ENCODE results near the gene PRDX5. TPM values are rescaled to one million over a fixed set of nuclear protein-coding genes. Genes with fewer than 3 reads are reported as not detected.

Gene PRDX5
- total RNA-seq, 2 experiments from 2014 or later, result 103 to 105 TPM

GRCh38 chr11:64331569-64332371 is 13.8 kb downstream of the PRDX5 start:
- H3K27me3 Mint-ChIP-seq, result no peaks in the 10 kb centered on the region
- H3K36me3 Mint-ChIP-seq (ENCODE audit: low read depth), result peaks cover 8% of the 10 kb centered on the region
- POLR2A ChIA-PET, result interaction anchor here (0.8 to 4.6 kb wide), 11 partner anchors 9 to 146 kb away, joined by 3 to 29 read pairs (median 5); partner anchors contain the start of genes CCDC88B, ESRRA, KCNK4 and PRDX5
- H3K27ac Mint-ChIP-seq, result peak overlapping the region; percentile 75
- peak overlapping the region; percentile 0 for H3K4me3 Mint-ChIP-seq
- CTCF ChIA-PET, result interaction anchor here (0.7 to 5.4 kb wide), 18 partner anchors 8 to 128 kb away, joined by 3 to 75 read pairs (median 6); partner anchors contain the start of genes CCDC88B, PLCB3, PRDX5 and TRMT112
- H3K9me3 Mint-ChIP-seq, result no peaks in the 10 kb centered on the region
- peak; percentile 67 for TF ChIP-seq CTCF (IDR thresholded peaks at IDR 0.05)
- ATAC-seq (peak; percentile 89), DNase-seq (peak; percentile 96)
- peaks cover 24% of the 10 kb centered on the region for H3K4me1 Mint-ChIP-seq (ENCODE audit: low read depth)
- intact Hi-C loops (cut with micrococcal nuclease), result no loop called here

GRCh38 chr11:64333556-64333955 is 15.6 kb downstream of the PRDX5 start:
- TF ChIP-seq CTCF (IDR thresholded peaks at IDR 0.05), result no peak
- CTCF ChIA-PET, result interaction anchor here (2.2 to 5.4 kb wide), 4 partner anchors 15 to 129 kb away, joined by 4 to 75 read pairs (median 11); partner anchors contain the start of genes PRDX5 and TRMT112
- POLR2A ChIA-PET, result interaction anchor here (0.9 to 2.1 kb wide), 2 partner anchors 16 to 25 kb away, joined by 3 to 5 read pairs; partner anchors contain the start of genes PRDX5, RPS6KA4 and TRMT112
- Mint-ChIP-seq H3K36me3 (ENCODE audit: low read depth) (peaks cover 19% of the 10 kb centered on the region), H3K9me3 (no peaks in the 10 kb centered on the region), H3K4me1 (ENCODE audit: low read depth) (peaks cover 30% of the 10 kb centered on the region), H3K4me3 (no peak overlapping the region), H3K27ac (no peak overlapping the region), H3K27me3 (no peaks in the 10 kb centered on the region)
- ATAC-seq (no peak), DNase-seq (no peak)
- intact Hi-C loops (cut with micrococcal nuclease), result no loop called here

- no peak for TF ChIP-seq CTCF (IDR thresholded peaks at IDR 0.05)
- POLR2A ChIA-PET, result interaction anchor here (0.7 kb wide), 1 partner anchor 17 kb away, joined by 3 read pairs; the partner anchor contains the start of gene PRDX5
- no peaks in the 10 kb centered on the region for H3K27me3 Mint-ChIP-seq
- H3K27ac Mint-ChIP-seq, result peak overlapping the region; percentile 47
- intact Hi-C loops (cut with micrococcal nuclease), result no loop called here
- H3K9me3 Mint-ChIP-seq, result no peaks in the 10 kb centered on the region
- H3K4me1 Mint-ChIP-seq (ENCODE audit: low read depth), result peaks cover 41% of the 10 kb centered on the region
- H3K36me3 Mint-ChIP-seq (ENCODE audit: low read depth), result peaks cover 27% of the 10 kb centered on the region
- H3K4me3 Mint-ChIP-seq, result no peak overlapping the region
- ATAC-seq, result peak; percentile 57
- CTCF ChIA-PET, result interaction anchor here (0.7 to 5.4 kb wide), 3 partner anchors 17 to 34 kb away, joined by 4 to 75 read pairs (median 4); partner anchors contain the start of genes PRDX5 and TRMT112
- peak; percentile 75 for DNase-seq
Observed at GRCh38 chr11:64334764-64335735, 17.1 kb downstream of the PRDX5 start.

- no peaks in the 10 kb centered on the region for H3K27me3 Mint-ChIP-seq
- H3K4me3 Mint-ChIP-seq, result no peak overlapping the region
- peaks cover 41% of the 10 kb centered on the region for H3K4me1 Mint-ChIP-seq (ENCODE audit: low read depth)
- no peaks in the 10 kb centered on the region for H3K9me3 Mint-ChIP-seq
- ChIA-PET CTCF (interaction anchor here (0.6 to 1.5 kb wide), 5 partner anchors 20 to 111 kb away, joined by 3 to 8 read pairs (median 3); partner anchors contain the start of genes ESRRA, PRDX5 and TRMT112), POLR2A (interaction anchor here (0.7 to 1.6 kb wide), 5 partner anchors 20 to 704 kb away, joined by 3 to 5 read pairs (median 3); partner anchors contain the start of genes ESRRA, PRDX5 and TRMT112)
- DNase-seq, result no peak
- H3K36me3 Mint-ChIP-seq (ENCODE audit: low read depth), result peaks cover 39% of the 10 kb centered on the region
- ATAC-seq, result no peak
- TF ChIP-seq CTCF (IDR thresholded peaks at IDR 0.05), result no peak
- intact Hi-C loops (cut with micrococcal nuclease), result no loop called here
- peak overlapping the region; percentile 38 for H3K27ac Mint-ChIP-seq
Observed at GRCh38 chr11:64337538-64338249, 19.8 kb downstream of the PRDX5 start.
